PC-3 (cell line): ENCODE data around the gene DMAC1. TPM values are rescaled to one million over a fixed set of nuclear protein-coding genes. Genes with fewer than 3 reads are reported as not detected.

ENCODE experiments used
- ATAC-seq: fragments of 200-7000 bp; cut with Tn5 transposase; 2 replicates; pipeline ENCODE4 v1.9.1; 2020; ENCODE audit warnings: mild to moderate bottlenecking, moderate library complexity
- BruUV-seq: library from RNA; stranded (reverse); fragments of 400-500 nt; replicated peaks from 2 replicates; lab custom pipeline; 2021; lab: Mats Ljungman, UMichigan
- CTCF ChIA-PET: fragments of 300-600 bp; sonication (Branson Sonifier 250); formaldehyde crosslinking; loops from one replicate; lab custom pipeline; 2022; ENCODE audit warnings: antibody characterized with exemption; lab: Charles Lee
- POLR2A ChIA-PET: fragments of 300-600 bp; sonication (Branson Sonifier 250); formaldehyde crosslinking; loops from one replicate; lab custom pipeline; 2022; ENCODE audit warnings: antibody characterized with exemption; ENCODE audit not compliant: unreplicated experiment; lab: Charles Lee
- DNase-seq: peaks from one replicate; pipeline ENCODE4 v3.0.0-alpha.2; 2015
- H2AFZ ChIP-seq: fragments of 300-600 bp; sonication (generic); 2 replicates; pipeline ENCODE4 v1.6.0; 2016; ENCODE audit warnings: antibody characterized with exemption, low read length
- H3F3A ChIP-seq: fragments of 300-600 bp; sonication (generic); one replicate; pipeline ENCODE4 v1.6.0; 2017; ENCODE audit warnings: antibody characterized with exemption, low read length, control low read depth, mild to moderate bottlenecking; ENCODE audit not compliant: unreplicated experiment
- H3K27ac ChIP-seq: fragments of 300-600 bp; sonication (generic); 2 replicates; pipeline ENCODE4 v1.5.1; 2016; ENCODE audit warnings: mild to moderate bottlenecking, low read length
- H3K27me3 ChIP-seq: fragments of 300-600 bp; sonication (generic); 2 replicates; pipeline ENCODE4 v1.6.1; 2016; ENCODE audit warnings: low read length, mixed read lengths
- H3K36me3 ChIP-seq: fragments of 300-600 bp; sonication (generic); 2 replicates; pipeline ENCODE4 v1.6.1; 2016; ENCODE audit warnings: low read depth, mixed run types, low read length, mixed read lengths
- H3K4me1 ChIP-seq: fragments of 300-600 bp; sonication (generic); 2 replicates; pipeline ENCODE4 v1.5.1; 2016; ENCODE audit warnings: low read length; ENCODE audit not compliant: insufficient read depth
- H3K4me2 ChIP-seq: fragments of 300-600 bp; sonication (generic); 2 replicates; pipeline ENCODE4 v1.6.0; 2016; ENCODE audit warnings: low read length
- H3K4me3 ChIP-seq: fragments of 300-600 bp; sonication (generic); 2 replicates; pipeline ENCODE4 v1.5.1; 2016; ENCODE audit warnings: mild to moderate bottlenecking, low read length, mixed read lengths
- H3K79me2 ChIP-seq: fragments of 300-600 bp; sonication (generic); 2 replicates; pipeline ENCODE4 v1.6.1; 2017; ENCODE audit warnings: low read length, mixed read lengths
- H3K9ac ChIP-seq: fragments of 300-600 bp; sonication (generic); 2 replicates; pipeline ENCODE4 v1.6.0; 2016; ENCODE audit warnings: mild to moderate bottlenecking, low read length
- H3K9me2 ChIP-seq: fragments of 300-600 bp; sonication (generic); replicated peaks from 2 replicates; pipeline ENCODE4 v1.6.1; 2016; ENCODE audit warnings: mixed run types, low read length, mixed read lengths
- H3K9me3 ChIP-seq: fragments of 300-600 bp; sonication (generic); 2 replicates; pipeline ENCODE4 v1.6.1; 2016; ENCODE audit warnings: low read length, mixed read lengths
- H4K20me1 ChIP-seq: fragments of 300-600 bp; sonication (generic); 2 replicates; pipeline ENCODE4 v1.6.1; 2016; ENCODE audit warnings: low read length, mixed read lengths
- EZH2 ChIP-seq: fragments of 300-600 bp; sonication (generic); IDR thresholded peaks from one replicate; pipeline ENCODE4 v1.6.1; 2017; ENCODE audit warnings: antibody characterized with exemption, mild to moderate bottlenecking, low read length; ENCODE audit not compliant: unreplicated experiment
- EZH2phosphoT487 ChIP-seq: fragments of 300-600 bp; sonication (generic); IDR thresholded peaks from 2 replicates; pipeline ENCODE4 v1.6.1; 2018; ENCODE audit warnings: mild to moderate bottlenecking, antibody characterized with exemption, low read length, borderline replicate concordance
- intact Hi-C: fragments of 100-400 bp; cut with micrococcal nuclease; formaldehyde crosslinking; loops from 2 replicates; pipeline ENCODE4 v1.9.0; 2023
- total RNA-seq: library from RNA; depleted of rRNA; stranded (reverse); fragments of >200 nt; gene quantifications from 2 replicates; pipeline ENCODE4 v1.2.3, GENCODE V29; 2014
- TF ChIP-seq, protein P1 (sequence below): fragments of 300-600 bp; sonication (generic); conservative IDR thresholded peaks from 2 replicates; pipeline ENCODE4 v1.5.1; 2017; ENCODE audit warnings: antibody characterized with exemption, low read depth, mild to moderate bottlenecking, low read length

The DMAC1 gene
- total RNA-seq, 1 experiment from 2014 or later, result 20.1 TPM

DNA sequence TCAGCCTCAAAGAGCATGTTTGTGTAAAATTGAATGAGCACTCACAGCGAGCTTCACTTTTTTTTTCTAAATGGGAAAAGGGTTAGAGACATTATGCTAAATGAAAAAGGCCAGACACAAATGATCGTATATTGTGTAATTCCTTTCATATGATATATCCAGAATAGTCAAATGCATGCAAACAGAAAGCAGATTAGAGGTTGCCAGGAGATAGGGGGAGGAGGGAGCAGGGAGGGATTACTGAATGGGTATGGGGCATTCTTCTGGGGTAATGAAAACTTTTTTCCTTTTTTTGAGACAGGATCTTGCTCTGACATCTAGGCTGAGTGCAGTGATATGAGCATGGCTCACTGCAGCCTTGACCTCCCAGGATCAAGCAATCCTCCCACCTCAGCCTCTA is 47.1 kb downstream of the DMAC1 start:
- POLR2A ChIA-PET, result no interaction called here
- no peaks in the 10 kb centered on the region for H3K9me2 ChIP-seq
- intact Hi-C loops, result no loop called here
- H3K4me1 ChIP-seq, result no peaks in the 10 kb centered on the region
- no peak overlapping the region for H2AFZ ChIP-seq
- no peak for DNase-seq
- H3F3A ChIP-seq, result no peaks in the 10 kb centered on the region
- CTCF ChIA-PET, result no interaction called here
- ATAC-seq, result no peak
- no peak overlapping the region for H3K4me2 ChIP-seq
- H3K36me3 ChIP-seq, result no peaks in the 10 kb centered on the region
- BruUV-seq, result no TSS peak
- no peaks in the 10 kb centered on the region for H3K79me2 ChIP-seq
- H3K9ac ChIP-seq, result no peak overlapping the region
- H4K20me1 ChIP-seq, result no peaks in the 10 kb centered on the region
- no peak overlapping the region for H3K4me3 ChIP-seq
- no peak overlapping the region for H3K27ac ChIP-seq
- H3K9me3 ChIP-seq, result no peaks in the 10 kb centered on the region
- no peak for TF ChIP-seq EZH2
- TF ChIP-seq, protein P1, sequence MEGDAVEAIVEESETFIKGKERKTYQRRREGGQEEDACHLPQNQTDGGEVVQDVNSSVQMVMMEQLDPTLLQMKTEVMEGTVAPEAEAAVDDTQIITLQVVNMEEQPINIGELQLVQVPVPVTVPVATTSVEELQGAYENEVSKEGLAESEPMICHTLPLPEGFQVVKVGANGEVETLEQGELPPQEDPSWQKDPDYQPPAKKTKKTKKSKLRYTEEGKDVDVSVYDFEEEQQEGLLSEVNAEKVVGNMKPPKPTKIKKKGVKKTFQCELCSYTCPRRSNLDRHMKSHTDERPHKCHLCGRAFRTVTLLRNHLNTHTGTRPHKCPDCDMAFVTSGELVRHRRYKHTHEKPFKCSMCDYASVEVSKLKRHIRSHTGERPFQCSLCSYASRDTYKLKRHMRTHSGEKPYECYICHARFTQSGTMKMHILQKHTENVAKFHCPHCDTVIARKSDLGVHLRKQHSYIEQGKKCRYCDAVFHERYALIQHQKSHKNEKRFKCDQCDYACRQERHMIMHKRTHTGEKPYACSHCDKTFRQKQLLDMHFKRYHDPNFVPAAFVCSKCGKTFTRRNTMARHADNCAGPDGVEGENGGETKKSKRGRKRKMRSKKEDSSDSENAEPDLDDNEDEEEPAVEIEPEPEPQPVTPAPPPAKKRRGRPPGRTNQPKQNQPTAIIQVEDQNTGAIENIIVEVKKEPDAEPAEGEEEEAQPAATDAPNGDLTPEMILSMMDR, result no peak
- TF ChIP-seq EZH2phosphoT487, result no peak
- no peaks in the 10 kb centered on the region for H3K27me3 ChIP-seq
